Neural progenitor cell (in vitro differentiated cells): Measurements from ENCODE around the gene SLC25A20. TPM values are rescaled to one million over a fixed set of nuclear protein-coding genes. Genes with fewer than 3 reads are reported as not detected.
A peak's percentile ranks its signal among the peaks of the same experiment; 100 is the strongest.

Experiments
- DNase-seq: peaks from one replicate; pipeline ENCODE4 v3.0.0-alpha.2; 2016; ENCODE audit warnings: low spot score
- H2AFZ ChIP-seq: fragments of 200-600 bp; sonication (generic); replicated peaks from 2 replicates; pipeline ENCODE4 v1.6.1; 2016; ENCODE audit warnings: antibody characterized with exemption
- H3F3A ChIP-seq: fragments of 200-600 bp; sonication (generic); 2 replicates; pipeline ENCODE4 v1.6.1; 2016; ENCODE audit warnings: antibody characterized with exemption, low read depth
- H3K27ac ChIP-seq: fragments of 200-600 bp; sonication (generic); 2 replicates; pipeline ENCODE4 v1.5.1; 2016; ENCODE audit warnings: mild to moderate bottlenecking
- H3K27me3 ChIP-seq: fragments of 200-600 bp; sonication (generic); 2 replicates; pipeline ENCODE4 v1.6.1; 2016; ENCODE audit warnings: mild to moderate bottlenecking, moderate library complexity
- H3K36me3 ChIP-seq: fragments of 200-600 bp; sonication (generic); 2 replicates; pipeline ENCODE4 v1.5.1; 2016
- H3K4me1 ChIP-seq: fragments of 200-600 bp; sonication (generic); 2 replicates; pipeline ENCODE4 v1.6.1; 2016; ENCODE audit warnings: mixed run types
- H3K4me2 ChIP-seq: fragments of 200-600 bp; sonication (generic); 2 replicates; pipeline ENCODE4 v1.6.1; 2016
- H3K4me3 ChIP-seq: fragments of 200-600 bp; sonication (generic); 2 replicates; pipeline ENCODE4 v1.5.1; 2016
- H3K79me2 ChIP-seq: fragments of 200-600 bp; sonication (generic); 2 replicates; pipeline ENCODE4 v1.6.1; 2016; ENCODE audit warnings: low read depth
- H3K9ac ChIP-seq: fragments of 200-600 bp; sonication (generic); 2 replicates; pipeline ENCODE4 v1.6.1; 2016
- H3K9me3 ChIP-seq: fragments of 200-600 bp; sonication (generic); 2 replicates; pipeline ENCODE4 v1.5.1; 2016; ENCODE audit warnings: low read depth
- H4K20me1 ChIP-seq: fragments of 200-600 bp; sonication (generic); 2 replicates; pipeline ENCODE4 v1.6.1; 2016; ENCODE audit warnings: low read depth
- H3K27ac Mint-ChIP-seq: 3 replicates; pipeline ENCODE4 v1.8.0; 2021; ENCODE audit warnings: mixed read lengths
- H3K27me3 Mint-ChIP-seq: 2 replicates; pipeline ENCODE4 v1.8.0; 2022; ENCODE audit warnings: low read depth, mild to moderate bottlenecking, inconsistent platforms, moderate library complexity, mixed read lengths; ENCODE audit not compliant: insufficient read depth
- H3K36me3 Mint-ChIP-seq: 3 replicates; pipeline ENCODE4 v1.8.0; 2021; ENCODE audit warnings: mixed read lengths
- H3K4me1 Mint-ChIP-seq: 3 replicates; pipeline ENCODE4 v1.8.0; 2021; ENCODE audit warnings: mixed read lengths
- H3K4me3 Mint-ChIP-seq: 3 replicates; pipeline ENCODE4 v1.8.0; 2021; ENCODE audit warnings: mild to moderate bottlenecking, moderate library complexity, mixed read lengths
- H3K9me3 Mint-ChIP-seq: 3 replicates; pipeline ENCODE4 v1.8.0; 2020; ENCODE audit warnings: mixed read lengths
- EZH2 ChIP-seq: fragments of 200-600 bp; sonication (generic); IDR thresholded peaks from 2 replicates; pipeline ENCODE4 v1.6.1; 2017; ENCODE audit warnings: antibody characterized with exemption, mild to moderate bottlenecking, moderate library complexity
- EZH2phosphoT487 ChIP-seq: fragments of 200-600 bp; sonication (generic); IDR thresholded peaks from 2 replicates; pipeline ENCODE4 v1.6.1; 2017; ENCODE audit warnings: antibody characterized with exemption
- total RNA-seq: library from RNA; depleted of rRNA; stranded (reverse); fragments of >200 nt; gene quantifications from 2 replicates; pipeline ENCODE4 v1.2.3, GENCODE V29; 2015; ENCODE audit warnings: low replicate concordance
- TF ChIP-seq, protein P1 (sequence below): fragments of 200-600 bp; sonication (generic); IDR thresholded peaks from 2 replicates; pipeline ENCODE4 v1.5.1; 2017; ENCODE audit warnings: antibody characterized with exemption, mild to moderate bottlenecking

The SLC25A20 gene
- total RNA-seq, 1 donor from 2014 or later: 12.5 TPM

DNA sequence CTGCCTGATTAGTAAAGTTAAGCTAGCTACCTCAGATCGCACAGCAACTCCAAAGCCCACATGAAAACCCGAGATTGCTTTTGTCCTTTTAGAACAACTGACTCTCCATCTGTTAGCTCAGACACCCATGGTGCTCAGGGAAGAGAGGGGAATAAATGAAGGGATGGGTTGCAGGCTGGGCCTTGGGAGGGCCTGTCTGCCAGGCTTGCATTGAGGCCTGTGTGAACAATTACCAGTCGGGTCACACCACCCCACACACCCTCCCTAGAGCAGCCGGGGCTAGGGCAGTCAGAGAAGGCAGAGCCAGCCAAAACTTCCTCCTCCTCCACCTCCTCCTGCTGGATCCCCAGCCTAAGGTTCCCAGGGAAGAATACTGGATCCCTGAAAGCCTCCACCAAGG, 42.2 kb downstream of the SLC25A20 start:
- H3K79me2 ChIP-seq: no peaks in the 10 kb centered on the region
- peaks cover 15% of the 10 kb centered on the region for H3K4me1 ChIP-seq
- no peak overlapping the region for H3K4me3 ChIP-seq
- peak overlapping the region; percentile 82 for H3K27ac Mint-ChIP-seq
- H3K9me3 ChIP-seq: no peaks in the 10 kb centered on the region
- H3K36me3 Mint-ChIP-seq: no peaks in the 10 kb centered on the region
- H3K36me3 ChIP-seq: no peaks in the 10 kb centered on the region
- H3K27me3 Mint-ChIP-seq: peaks cover 3% of the 10 kb centered on the region
- peak overlapping the region; percentile 81 for H2AFZ ChIP-seq
- H3K27me3 ChIP-seq: no peaks in the 10 kb centered on the region
- TF ChIP-seq EZH2: no peak
- TF ChIP-seq EZH2phosphoT487: no peak
- TF ChIP-seq, protein P1, sequence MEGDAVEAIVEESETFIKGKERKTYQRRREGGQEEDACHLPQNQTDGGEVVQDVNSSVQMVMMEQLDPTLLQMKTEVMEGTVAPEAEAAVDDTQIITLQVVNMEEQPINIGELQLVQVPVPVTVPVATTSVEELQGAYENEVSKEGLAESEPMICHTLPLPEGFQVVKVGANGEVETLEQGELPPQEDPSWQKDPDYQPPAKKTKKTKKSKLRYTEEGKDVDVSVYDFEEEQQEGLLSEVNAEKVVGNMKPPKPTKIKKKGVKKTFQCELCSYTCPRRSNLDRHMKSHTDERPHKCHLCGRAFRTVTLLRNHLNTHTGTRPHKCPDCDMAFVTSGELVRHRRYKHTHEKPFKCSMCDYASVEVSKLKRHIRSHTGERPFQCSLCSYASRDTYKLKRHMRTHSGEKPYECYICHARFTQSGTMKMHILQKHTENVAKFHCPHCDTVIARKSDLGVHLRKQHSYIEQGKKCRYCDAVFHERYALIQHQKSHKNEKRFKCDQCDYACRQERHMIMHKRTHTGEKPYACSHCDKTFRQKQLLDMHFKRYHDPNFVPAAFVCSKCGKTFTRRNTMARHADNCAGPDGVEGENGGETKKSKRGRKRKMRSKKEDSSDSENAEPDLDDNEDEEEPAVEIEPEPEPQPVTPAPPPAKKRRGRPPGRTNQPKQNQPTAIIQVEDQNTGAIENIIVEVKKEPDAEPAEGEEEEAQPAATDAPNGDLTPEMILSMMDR: no peak
- H3K4me2 ChIP-seq: no peak overlapping the region
- no peaks in the 10 kb centered on the region for H3K9me3 Mint-ChIP-seq
- peak; percentile 38 for DNase-seq
- no peaks in the 10 kb centered on the region for H4K20me1 ChIP-seq
- H3K4me1 Mint-ChIP-seq: peaks cover 12% of the 10 kb centered on the region
- peak overlapping the region; percentile 21 for H3K9ac ChIP-seq
- peak overlapping the region; percentile 29 for H3K27ac ChIP-seq
- H3K4me3 Mint-ChIP-seq: no peak overlapping the region
- H3F3A ChIP-seq: peaks cover 13% of the 10 kb centered on the region

DNA sequence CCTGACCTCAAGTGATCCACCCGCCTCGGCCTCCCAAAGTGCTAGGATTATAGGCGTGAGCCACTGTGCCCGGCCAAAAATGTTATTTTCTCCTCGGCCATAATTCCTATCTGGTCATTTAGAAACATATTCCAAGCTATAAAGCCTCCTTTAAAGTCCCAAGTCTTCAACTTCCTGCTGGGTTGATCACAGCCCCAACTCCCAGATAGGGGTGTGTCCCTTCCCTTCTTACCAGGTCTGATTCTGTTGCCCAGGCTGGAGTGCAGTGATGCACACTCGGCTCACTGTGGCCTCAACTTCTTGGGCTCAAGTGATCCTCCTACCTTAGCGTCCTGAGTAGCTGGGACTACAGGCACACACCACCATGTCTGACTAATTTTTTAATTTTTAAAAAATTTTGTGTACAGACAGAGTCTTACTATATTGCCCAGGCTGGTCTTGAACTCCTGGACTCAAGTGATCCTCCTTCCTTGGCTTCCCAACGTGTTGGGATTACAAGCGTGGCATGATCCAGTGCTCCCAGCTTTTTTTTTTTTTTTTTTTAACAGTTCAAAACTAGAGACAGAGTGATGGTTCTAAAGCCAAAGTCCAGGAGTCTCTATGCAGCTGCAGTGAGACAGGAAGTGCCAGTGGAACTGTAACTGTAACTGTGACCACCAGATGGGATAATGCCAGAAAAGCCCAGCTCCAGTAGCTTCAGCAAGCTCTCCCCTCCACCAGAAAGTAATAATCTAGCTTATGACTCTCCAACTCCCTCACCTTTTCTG, 42.8 kb downstream of the SLC25A20 start:
- no peak for DNase-seq
- Histone ChIP-seq H3K79me2 (no peaks in the 10 kb centered on the region), H3K9me3 (no peaks in the 10 kb centered on the region), H3K4me3 (no peak overlapping the region), H3K9ac (peak overlapping the region; percentile 21), H3K4me1 (peaks cover 19% of the 10 kb centered on the region), H3K27ac (peak overlapping the region; percentile 29), H4K20me1 (no peaks in the 10 kb centered on the region), H2AFZ (peak overlapping the region; percentile 81), H3F3A (peaks cover 18% of the 10 kb centered on the region), H3K4me2 (no peak overlapping the region), H3K27me3 (no peaks in the 10 kb centered on the region), H3K36me3 (no peaks in the 10 kb centered on the region)
- Mint-ChIP-seq H3K4me1 (peaks cover 18% of the 10 kb centered on the region), H3K27ac (peak overlapping the region; percentile 82), H3K4me3 (no peak overlapping the region), H3K36me3 (no peaks in the 10 kb centered on the region), H3K9me3 (no peaks in the 10 kb centered on the region), H3K27me3 (peaks cover 3% of the 10 kb centered on the region)
- TF ChIP-seq, protein P1: no peak

DNA sequence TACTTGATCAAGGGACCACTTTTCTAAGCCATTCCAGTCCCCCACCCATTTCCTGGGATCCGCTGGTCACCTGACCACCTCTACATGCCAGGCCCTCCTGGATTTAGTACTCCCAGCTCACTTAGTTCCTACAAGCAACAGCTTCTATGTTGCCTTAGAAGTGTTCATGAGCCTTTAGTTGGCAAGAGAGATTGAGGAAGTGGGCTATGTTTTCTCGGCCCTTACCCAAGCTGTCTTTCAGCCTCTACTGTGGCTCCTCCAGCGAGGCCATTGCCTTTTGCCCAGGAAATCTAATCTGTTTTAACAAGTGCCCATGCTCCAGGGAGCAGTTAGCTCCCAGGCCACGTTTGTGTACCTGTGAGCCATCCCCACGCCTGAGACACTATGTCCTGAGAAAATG, 46.5 kb downstream of the SLC25A20 start:
- Histone ChIP-seq H4K20me1 (no peaks in the 10 kb centered on the region), H3K9ac (no peak overlapping the region), H3K4me2 (no peak overlapping the region), H3K9me3 (no peaks in the 10 kb centered on the region), H3F3A (peaks cover 22% of the 10 kb centered on the region), H3K27me3 (no peaks in the 10 kb centered on the region), H3K4me1 (peaks cover 19% of the 10 kb centered on the region), H3K27ac (no peak overlapping the region), H3K79me2 (no peaks in the 10 kb centered on the region), H3K4me3 (no peak overlapping the region), H3K36me3 (no peaks in the 10 kb centered on the region), H2AFZ (no peak overlapping the region)
- no peaks in the 10 kb centered on the region for H3K9me3 Mint-ChIP-seq
- H3K36me3 Mint-ChIP-seq: no peaks in the 10 kb centered on the region
- no peak overlapping the region for H3K27ac Mint-ChIP-seq
- TF ChIP-seq EZH2phosphoT487 (no peak), EZH2 (no peak)
- TF ChIP-seq, protein P1: no peak
- peaks cover 22% of the 10 kb centered on the region for H3K4me1 Mint-ChIP-seq
- H3K27me3 Mint-ChIP-seq: peaks cover 4% of the 10 kb centered on the region
- H3K4me3 Mint-ChIP-seq: no peak overlapping the region
- no peak for DNase-seq
